Immature natural killer cell (primary cell): ENCODE measurements around the gene ENKUR. TPM values are rescaled to one million over a fixed set of nuclear protein-coding genes. Genes with fewer than 3 reads are reported as not detected.
"Not testable (repeated sequence)": the region's sequence is repeated elsewhere in the genome, so short reads cannot be mapped to it uniquely, and the experiment has no call there.

Experiments
- DNase-seq, 3 donors: peaks; one replicate each; pipeline ENCODE4 v3.0.0; 2022; ENCODE audit warnings: mixed read lengths in 1 of 3
- H3K27ac Mint-ChIP-seq, 6 donors: one replicate each; pipeline ENCODE4 v1.8.0; 2020; ENCODE audit warnings: mixed read lengths in 6 of 6, mild to moderate bottlenecking in 5 of 6, inconsistent platforms in 4 of 6, moderate library complexity in 3 of 6
- H3K27me3 Mint-ChIP-seq, 3 donors: one replicate each; pipeline ENCODE4 v1.8.0; 2020 to 2021; ENCODE audit warnings: low read depth in 3 of 3, mild to moderate bottlenecking in 3 of 3, mixed read lengths in 3 of 3, moderate library complexity in 3 of 3, inconsistent platforms in 1 of 3
- H3K36me3 Mint-ChIP-seq, 3 donors: one replicate each; pipeline ENCODE4 v1.8.0; 2020; ENCODE audit warnings: mixed read lengths in 3 of 3, inconsistent platforms in 2 of 3, mild to moderate bottlenecking in 2 of 3
- H3K4me1 Mint-ChIP-seq, 2 donors: one replicate each; pipeline ENCODE4 v1.8.0; 2020; ENCODE audit warnings: inconsistent platforms in 2 of 2, mild to moderate bottlenecking in 2 of 2, mixed read lengths in 2 of 2, moderate library complexity in 1 of 2
- H3K4me3 Mint-ChIP-seq, 5 donors: one replicate each; pipeline ENCODE4 v1.8.0; 2020; ENCODE audit warnings: mild to moderate bottlenecking in 5 of 5, mixed read lengths in 5 of 5, inconsistent platforms in 3 of 5, moderate library complexity in 3 of 5
- H3K9me3 Mint-ChIP-seq, 6 donors: one replicate each; pipeline ENCODE4 v1.8.0; 2020; ENCODE audit warnings: mild to moderate bottlenecking in 6 of 6, mixed read lengths in 6 of 6, inconsistent platforms in 4 of 6, moderate library complexity in 3 of 6
- polyA plus RNA-seq, 3 donors: library from polyadenylated mRNA; unstranded; fragments of 300-500 nt; fragmentation: Illumina TruSeq; gene quantifications; one replicate each; pipeline ENCODE4 v1.2.3, GENCODE V29; 2021

ENKUR gene
- polyA plus RNA-seq, 3 donors from 2014 or later = 0.12 to 1.4 TPM; not detected in 1

- Mint-ChIP-seq H3K4me1 (no peaks in the 10 kb centered on the region), H3K27ac (no peak overlapping the region), H3K4me3 (no peak overlapping the region)
These were observed 33.4 kb downstream of the ENKUR start for GRCh38 chr10:24982319-24983112.

GRCh38 chr10:24981161-24981710, 34.7 kb downstream of the ENKUR start:
- DNase-seq = no peak
- Mint-ChIP-seq H3K36me3 (peaks cover 0 to 6% (median 5%) of the 10 kb centered on the region in 3 donors), H3K4me3 (no peak overlapping the region), H3K27ac (no peak overlapping the region), H3K27me3 (peaks cover 0 to 5% (median 2%) of the 10 kb centered on the region in 3 donors), H3K4me1 (no peaks in the 10 kb centered on the region), H3K9me3 (no peaks in the 10 kb centered on the region)

More at GRCh38 chr10:24982319-24983112, 33.4 kb downstream of the ENKUR start:
- H3K9me3 Mint-ChIP-seq = no peaks in the 10 kb centered on the region
- peaks cover 0 to 6% (median 5%) of the 10 kb centered on the region in 3 donors for H3K36me3 Mint-ChIP-seq
- peaks cover 0 to 5% (median 2%) of the 10 kb centered on the region in 3 donors for H3K27me3 Mint-ChIP-seq
- DNase-seq = no peak

GRCh38 chr10:24979685-24980084, 36.3 kb downstream of the ENKUR start:
- DNase-seq = no peak
- H3K4me1 Mint-ChIP-seq = no peaks in the 10 kb centered on the region
- no peak overlapping the region for H3K4me3 Mint-ChIP-seq
- H3K9me3 Mint-ChIP-seq = no peaks in the 10 kb centered on the region
- H3K27me3 Mint-ChIP-seq = peaks cover 0 to 7% (median 2%) of the 10 kb centered on the region in 3 donors
- no peak overlapping the region for H3K27ac Mint-ChIP-seq
- H3K36me3 Mint-ChIP-seq = peaks cover 0 to 6% (median 5%) of the 10 kb centered on the region in 3 donors

- Mint-ChIP-seq H3K4me1 (no peaks in the 10 kb centered on the region), H3K36me3 (peaks cover 0 to 4% (median 1%) of the 10 kb centered on the region in 3 donors), H3K27me3 (peaks cover 0 to 4% (median 0%) of the 10 kb centered on the region in 3 donors), H3K27ac (no peak overlapping the region), H3K9me3 (no peaks in the 10 kb centered on the region), H3K4me3 (no peak overlapping the region)
- DNase-seq = no peak
These were observed 41.0 kb downstream of the ENKUR start for GRCh38 chr10:24974976-24975375.

GRCh38 chr10:24973163-24973562, 42.8 kb downstream of the ENKUR start:
- H3K4me3 Mint-ChIP-seq = no peak overlapping the region
- peaks cover 0 to 4% (median 0%) of the 10 kb centered on the region in 3 donors for H3K36me3 Mint-ChIP-seq
- H3K9me3 Mint-ChIP-seq = no peaks in the 10 kb centered on the region
- no peak for DNase-seq
- H3K4me1 Mint-ChIP-seq = no peaks in the 10 kb centered on the region
- H3K27ac Mint-ChIP-seq = no peak overlapping the region
- H3K27me3 Mint-ChIP-seq = peaks cover 0 to 2% (median 0%) of the 10 kb centered on the region in 3 donors

- H3K27me3 Mint-ChIP-seq = peaks cover 0 to 2% (median 2%) of the 10 kb centered on the region in 3 donors
- H3K4me3 Mint-ChIP-seq = no peak overlapping the region
- DNase-seq = no peak
- H3K27ac Mint-ChIP-seq = no peak overlapping the region
- peaks cover 0 to 4% (median 0%) of the 10 kb centered on the region in 3 donors for H3K36me3 Mint-ChIP-seq
- no peaks in the 10 kb centered on the region for H3K9me3 Mint-ChIP-seq
- no peaks in the 10 kb centered on the region for H3K4me1 Mint-ChIP-seq
These were observed 44.6 kb downstream of the ENKUR start for GRCh38 chr10:24971374-24971773.

- H3K27ac Mint-ChIP-seq = no peak overlapping the region
- H3K4me3 Mint-ChIP-seq = no peak overlapping the region
- peaks cover 0 to 4% (median 3%) of the 10 kb centered on the region in 3 donors for H3K36me3 Mint-ChIP-seq
- peaks cover 0 to 2% (median 0%) of the 10 kb centered on the region in 3 donors for H3K27me3 Mint-ChIP-seq
- no peaks in the 10 kb centered on the region for H3K4me1 Mint-ChIP-seq
- no peaks in the 10 kb centered on the region for H3K9me3 Mint-ChIP-seq
- no peak for DNase-seq
These were observed 46.1 kb downstream of the ENKUR start for GRCh38 chr10:24969841-24970281.

GRCh38 chr10:24968951-24969350, 47.0 kb downstream of the ENKUR start:
- H3K36me3 Mint-ChIP-seq, H3K4me3 Mint-ChIP-seq, H3K27me3 Mint-ChIP-seq, H3K27ac Mint-ChIP-seq, H3K4me1 Mint-ChIP-seq, H3K9me3 Mint-ChIP-seq, DNase-seq: not testable (repeated sequence)

GRCh38 chr10:24968349-24968748, 47.6 kb downstream of the ENKUR start:
- no peak for DNase-seq
- no peak overlapping the region for H3K27ac Mint-ChIP-seq
- no peak overlapping the region for H3K4me3 Mint-ChIP-seq
- no peaks in the 10 kb centered on the region for H3K4me1 Mint-ChIP-seq
- peaks cover 0 to 4% (median 3%) of the 10 kb centered on the region in 3 donors for H3K36me3 Mint-ChIP-seq
- no peaks in the 10 kb centered on the region for H3K9me3 Mint-ChIP-seq
- H3K27me3 Mint-ChIP-seq = peaks cover 0 to 2% (median 0%) of the 10 kb centered on the region in 3 donors

- Mint-ChIP-seq H3K9me3 (no peaks in the 10 kb centered on the region), H3K36me3 (peaks cover 0 to 4% (median 3%) of the 10 kb centered on the region in 3 donors), H3K27ac (no peak overlapping the region), H3K4me1 (no peaks in the 10 kb centered on the region), H3K27me3 (peaks cover 0 to 2% (median 0%) of the 10 kb centered on the region in 3 donors), H3K4me3 (no peak overlapping the region)
- no peak for DNase-seq
These were observed 48.9 kb downstream of the ENKUR start for GRCh38 chr10:24966962-24967481.

- no peaks in the 10 kb centered on the region for H3K9me3 Mint-ChIP-seq
- no peak overlapping the region for H3K27ac Mint-ChIP-seq
- no peak for DNase-seq
- H3K27me3 Mint-ChIP-seq = peaks cover 0 to 2% (median 0%) of the 10 kb centered on the region in 3 donors
- no peak overlapping the region for H3K4me3 Mint-ChIP-seq
- H3K36me3 Mint-ChIP-seq = peaks cover 0 to 3% (median 0%) of the 10 kb centered on the region in 3 donors
- no peaks in the 10 kb centered on the region for H3K4me1 Mint-ChIP-seq
These were observed 50.9 kb downstream of the ENKUR start for GRCh38 chr10:24965051-24965450.

- Mint-ChIP-seq H3K27ac (no peak overlapping the region), H3K4me3 (no peak overlapping the region), H3K36me3 (peaks cover 0 to 3% (median 0%) of the 10 kb centered on the region in 3 donors), H3K27me3 (peaks cover 0 to 3% (median 0%) of the 10 kb centered on the region in 3 donors), H3K4me1 (no peaks in the 10 kb centered on the region), H3K9me3 (no peaks in the 10 kb centered on the region)
- no peak for DNase-seq
These were observed 52.4 kb downstream of the ENKUR start for GRCh38 chr10:24963521-24964041.

GRCh38 chr10:24962995-24963394, 53.0 kb downstream of the ENKUR start:
- peaks cover 0 to 3% (median 0%) of the 10 kb centered on the region in 3 donors for H3K27me3 Mint-ChIP-seq
- H3K9me3 Mint-ChIP-seq = no peaks in the 10 kb centered on the region
- no peak for DNase-seq
- H3K27ac Mint-ChIP-seq = no peak overlapping the region
- H3K4me3 Mint-ChIP-seq = no peak overlapping the region
- peaks cover 0 to 3% (median 0%) of the 10 kb centered on the region in 3 donors for H3K36me3 Mint-ChIP-seq
- no peaks in the 10 kb centered on the region for H3K4me1 Mint-ChIP-seq

- DNase-seq = no peak
- no peak overlapping the region for H3K4me3 Mint-ChIP-seq
- H3K27ac Mint-ChIP-seq = no peak overlapping the region
- no peaks in the 10 kb centered on the region for H3K9me3 Mint-ChIP-seq
- peaks cover 0 to 3% (median 3%) of the 10 kb centered on the region in 3 donors for H3K36me3 Mint-ChIP-seq
- H3K27me3 Mint-ChIP-seq = peaks cover 0 to 1% (median 0%) of the 10 kb centered on the region in 3 donors
- H3K4me1 Mint-ChIP-seq = no peaks in the 10 kb centered on the region
These were observed 54.4 kb downstream of the ENKUR start for GRCh38 chr10:24961582-24961981.
